Measurements from ENCODE around the gene TNIK.
A peak's percentile ranks its signal among the peaks of the same experiment; 100 is the strongest.

Gene TNIK

GRCh38 chr3:171183042-171183441, 277.2 kb downstream of the TNIK start:
- no peak for TF ChIP-seq TAF1 (IDR thresholded peaks at IDR 0.05; ENCODE audit: borderline replicate concordance, insufficient read depth, low read length)
- TF ChIP-seq FOXP2 (optimal IDR thresholded peaks at IDR 0.05; ENCODE audit: borderline replicate concordance, extremely low read depth, extremely low read length, insufficient read depth) = peak; percentile 31

- no peak for TF ChIP-seq POLR2AphosphoS5 (IDR thresholded peaks at IDR 0.05; ENCODE audit: low read depth, low read length)
- no peak for TF ChIP-seq SIN3A (IDR thresholded peaks at IDR 0.05; ENCODE audit: borderline replicate concordance, insufficient read depth, low read length)
- no peak for TF ChIP-seq REST (IDR thresholded peaks at IDR 0.05; ENCODE audit: insufficient read depth in 1 of 2, low read depth in 2 of 2, low read length in 2 of 2)
- TF ChIP-seq TAF1 (IDR thresholded peaks at IDR 0.05; ENCODE audit: borderline replicate concordance, insufficient read depth, low read length) = no peak
- no peak for TF ChIP-seq FOXP2 (optimal IDR thresholded peaks at IDR 0.05; ENCODE audit: borderline replicate concordance, extremely low read depth, extremely low read length, insufficient read depth)
Measured at GRCh38 chr3:171181907-171182690, 278.1 kb downstream of the TNIK start.

- TF ChIP-seq REST (IDR thresholded peaks at IDR 0.05; ENCODE audit: insufficient read depth in 1 of 2, low read depth in 2 of 2, low read length in 2 of 2) = no peak
- TF ChIP-seq TAF1 (IDR thresholded peaks at IDR 0.05; ENCODE audit: borderline replicate concordance, insufficient read depth, low read length) = no peak
- TF ChIP-seq SIN3A (IDR thresholded peaks at IDR 0.05; ENCODE audit: borderline replicate concordance, insufficient read depth, low read length) = no peak
- no peak for TF ChIP-seq FOXP2 (optimal IDR thresholded peaks at IDR 0.05; ENCODE audit: borderline replicate concordance, extremely low read depth, extremely low read length, insufficient read depth)
Measured at GRCh38 chr3:171178714-171179113, 281.5 kb downstream of the TNIK start.

- TF ChIP-seq FOXP2 (optimal IDR thresholded peaks at IDR 0.05; ENCODE audit: borderline replicate concordance, extremely low read depth, extremely low read length, insufficient read depth) (no peak), SIN3A (IDR thresholded peaks at IDR 0.05; ENCODE audit: borderline replicate concordance, insufficient read depth, low read length) (no peak), REST (IDR thresholded peaks at IDR 0.05; ENCODE audit: insufficient read depth in 1 of 2, low read depth in 2 of 2, low read length in 2 of 2) (no peak), POLR2AphosphoS5 (IDR thresholded peaks at IDR 0.05; ENCODE audit: low read depth, low read length) (no peak), TAF1 (IDR thresholded peaks at IDR 0.05; ENCODE audit: borderline replicate concordance, insufficient read depth, low read length) (no peak)
Measured at GRCh38 chr3:171177553-171177952, 282.7 kb downstream of the TNIK start.

- no peak for TF ChIP-seq SIN3A (IDR thresholded peaks at IDR 0.05; ENCODE audit: borderline replicate concordance, insufficient read depth, low read length)
Measured at GRCh38 chr3:171177056-171177455, 283.1 kb downstream of the TNIK start.

GRCh38 chr3:171176244-171176933, 283.8 kb downstream of the TNIK start:
- TF ChIP-seq POLR2AphosphoS5 (IDR thresholded peaks at IDR 0.05; ENCODE audit: low read depth, low read length) (no peak), TAF1 (IDR thresholded peaks at IDR 0.05; ENCODE audit: borderline replicate concordance, insufficient read depth, low read length) (no peak), SIN3A (IDR thresholded peaks at IDR 0.05; ENCODE audit: borderline replicate concordance, insufficient read depth, low read length) (no peak)

All from PFSK-1 (cell line).